ENCODE measurements around the gene PLA2G4E. TPM values are rescaled to one million over a fixed set of nuclear protein-coding genes. Genes with fewer than 3 reads are reported as not detected.
A peak's percentile ranks its signal among the peaks of the same experiment; 100 is the strongest.

The PLA2G4E gene
- total and polyA plus RNA-seq, 2 of the 13 experiments (the other 11 are each of a cell fraction or from before 2014, with no cell fraction given): not detected

DNA sequence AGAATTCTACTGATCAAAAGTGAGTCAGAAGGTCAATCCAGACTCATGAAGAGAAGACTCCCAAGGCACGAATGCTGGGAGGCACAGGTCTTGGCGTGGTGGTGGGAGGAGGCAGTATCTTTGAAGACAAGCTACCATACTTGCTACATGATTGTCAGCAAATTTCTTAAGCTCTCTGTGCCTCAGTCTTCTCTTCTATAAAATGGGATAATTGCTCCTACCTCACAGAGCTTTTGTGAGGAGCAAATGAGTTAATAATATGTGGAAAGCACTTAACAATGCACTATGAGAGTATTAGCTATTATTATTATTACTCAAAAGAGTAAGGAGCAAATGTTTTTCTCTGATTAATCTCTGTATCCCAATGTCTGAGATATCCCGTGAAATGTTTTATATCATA is 84.7 kb downstream of the PLA2G4E start:
- WGBS (ENCODE audit: low lambda C conversion rate): 93% methylated on average over 3 of the region's 3 CpGs
- intact Hi-C loops (cut with micrococcal nuclease; ENCODE audit: unreplicated experiment): no loop called here
- H3K79me2 ChIP-seq (ENCODE audit: insufficient read depth, low read length): no peaks in the 10 kb centered on the region

DNA sequence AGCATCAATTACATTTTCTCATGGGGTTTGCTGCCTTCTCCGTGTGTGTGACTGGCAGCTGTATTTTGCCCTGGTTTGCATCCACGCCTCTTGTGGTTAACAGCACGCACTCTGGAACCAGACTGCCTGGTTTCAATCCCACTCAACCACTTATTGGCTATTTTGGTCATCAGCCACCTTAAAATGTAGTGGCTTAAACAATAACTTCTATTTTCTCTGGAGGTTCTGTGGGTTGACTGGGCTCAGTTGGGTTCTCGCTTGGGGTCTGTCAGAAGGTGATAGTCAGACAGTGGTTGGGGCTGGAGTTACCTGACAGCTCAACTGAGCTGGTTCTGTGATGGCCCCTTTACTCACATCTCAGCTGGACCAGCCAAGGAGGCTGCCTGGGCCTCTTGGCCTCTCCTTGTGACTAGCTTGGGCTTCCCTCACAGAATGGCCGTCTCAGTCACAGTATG is 85.2 kb downstream of the PLA2G4E start:
- no TSS peak for BruUV-seq (replicated peaks)
- intact Hi-C loops (cut with micrococcal nuclease; ENCODE audit: unreplicated experiment) (no loop called here), in situ Hi-C loops (cut with HindIII; ENCODE audit: extremely low pct_ligation_motif_present, low pct_unique_long_range_greater_than_20kb) (no loop called here)
- H3K4me3 ChIP-seq (replicated peaks in 1 of 3; ENCODE audit: insufficient read depth in 1 of 3, low read depth in 2 of 3, low read length in 3 of 3): no peak overlapping the region
- no peak overlapping the region for H3K4me2 ChIP-seq (ENCODE audit: low read depth, low read length)
- no peak for FAIRE-seq
- CTCF ChIA-PET (ENCODE audit: low intra/inter-chr PET ratio, low total read pairs): no interaction called here
- H4K20me1 ChIP-seq (ENCODE audit: insufficient read depth, low read length): no peaks in the 10 kb centered on the region
- no peak for ATAC-seq
- H3K79me2 ChIP-seq (ENCODE audit: insufficient read depth, low read length): no peaks in the 10 kb centered on the region
- TF ChIP-seq ZBTB1 (CRISPR knock-in tag; IDR thresholded peaks at IDR 0.05; ENCODE audit: borderline replicate concordance) (no peak), HES4 (CRISPR knock-in tag; IDR thresholded peaks at IDR 0.05; ENCODE audit: borderline replicate concordance) (no peak), NCOA5 (CRISPR knock-in tag; IDR thresholded peaks at IDR 0.05) (no peak), AKAP8 (CRISPR knock-in tag; IDR thresholded peaks at IDR 0.05) (no peak), NFE2 (CRISPR knock-in tag; IDR thresholded peaks at IDR 0.05) (no peak), PHF21A (CRISPR knock-in tag; IDR thresholded peaks at IDR 0.05) (no peak), ADNP (CRISPR knock-in tag; IDR thresholded peaks at IDR 0.05) (no peak), ZNF251 (CRISPR knock-in tag; IDR thresholded peaks at IDR 0.05) (no peak), NRL (CRISPR knock-in tag; IDR thresholded peaks at IDR 0.05; ENCODE audit: borderline replicate concordance) (no peak), NFE2L1 (CRISPR knock-in tag; IDR thresholded peaks at IDR 0.05; ENCODE audit: borderline replicate concordance) (no peak), CBX1 (IDR thresholded peaks at IDR 0.05; ENCODE audit: low read depth) (no peak)
- H2AFZ ChIP-seq (ENCODE audit: low read length): no peak overlapping the region
- peaks cover 3% of the 10 kb centered on the region for H3K4me1 ChIP-seq (ENCODE audit: insufficient read depth, low read length)
- no peaks in the 10 kb centered on the region for H3K9me3 ChIP-seq (ENCODE audit: low read length)
- H3K27me3 ChIP-seq (ENCODE audit: control insufficient read depth in 1 of 2, insufficient read depth in 2 of 2, low read length in 2 of 2): no peaks in the 10 kb centered on the region
- POLR2A ChIA-PET: no interaction called here
- 82% methylated on average over 4 of the region's 5 CpGs for WGBS (ENCODE audit: low lambda C conversion rate)
- DNase-seq (ENCODE audit: low spot score): no peak
- H3K36me3 ChIP-seq (replicated peaks in 1 of 2; ENCODE audit: control insufficient read depth in 1 of 2, insufficient read depth in 2 of 2, low read length in 2 of 2): peaks cover 2 to 3% of the 10 kb centered on the region in 2 experiments; a peak in 1 of 5 replicates
- H3K27ac ChIP-seq (ENCODE audit: extremely low read length, insufficient read depth, low read length): no peak overlapping the region
- no peak overlapping the region for H3K9ac ChIP-seq (ENCODE audit: insufficient read depth, low read depth, low read length)

More for the DNA sequence above, 84.7 kb downstream of the PLA2G4E start:
- Histone ChIP-seq H3K4me2 (ENCODE audit: low read depth, low read length) (no peak overlapping the region), H3K4me3 (replicated peaks in 1 of 3; ENCODE audit: insufficient read depth in 1 of 3, low read depth in 2 of 3, low read length in 3 of 3) (no peak overlapping the region), H3K27ac (ENCODE audit: extremely low read length, insufficient read depth, low read length) (no peak overlapping the region), H3K9ac (ENCODE audit: insufficient read depth, low read depth, low read length) (no peak overlapping the region), H3K36me3 (replicated peaks in 1 of 2; ENCODE audit: control insufficient read depth in 1 of 2, insufficient read depth in 2 of 2, low read length in 2 of 2) (peaks cover 2 to 3% of the 10 kb centered on the region in 2 experiments; a peak in 1 of 5 replicates), H3K9me3 (ENCODE audit: low read length) (no peaks in the 10 kb centered on the region), H3K4me1 (ENCODE audit: insufficient read depth, low read length) (no peaks in the 10 kb centered on the region), H4K20me1 (ENCODE audit: insufficient read depth, low read length) (no peaks in the 10 kb centered on the region), H2AFZ (ENCODE audit: low read length) (no peak overlapping the region), H3K27me3 (ENCODE audit: control insufficient read depth in 1 of 2, insufficient read depth in 2 of 2, low read length in 2 of 2) (no peaks in the 10 kb centered on the region)
- in situ Hi-C loops (cut with HindIII; ENCODE audit: extremely low pct_ligation_motif_present, low pct_unique_long_range_greater_than_20kb): no loop called here
- ChIA-PET CTCF (ENCODE audit: low intra/inter-chr PET ratio, low total read pairs) (no interaction called here), POLR2A (no interaction called here)
- DNase-seq (ENCODE audit: low spot score) (no peak), FAIRE-seq (no peak), ATAC-seq (no peak)
- BruUV-seq (replicated peaks): no TSS peak
- TF ChIP-seq ZNF629 (CRISPR knock-in tag; conservative IDR thresholded peaks at IDR 0.05): peak; percentile 57
- TF ChIP-seq, protein P1, sequence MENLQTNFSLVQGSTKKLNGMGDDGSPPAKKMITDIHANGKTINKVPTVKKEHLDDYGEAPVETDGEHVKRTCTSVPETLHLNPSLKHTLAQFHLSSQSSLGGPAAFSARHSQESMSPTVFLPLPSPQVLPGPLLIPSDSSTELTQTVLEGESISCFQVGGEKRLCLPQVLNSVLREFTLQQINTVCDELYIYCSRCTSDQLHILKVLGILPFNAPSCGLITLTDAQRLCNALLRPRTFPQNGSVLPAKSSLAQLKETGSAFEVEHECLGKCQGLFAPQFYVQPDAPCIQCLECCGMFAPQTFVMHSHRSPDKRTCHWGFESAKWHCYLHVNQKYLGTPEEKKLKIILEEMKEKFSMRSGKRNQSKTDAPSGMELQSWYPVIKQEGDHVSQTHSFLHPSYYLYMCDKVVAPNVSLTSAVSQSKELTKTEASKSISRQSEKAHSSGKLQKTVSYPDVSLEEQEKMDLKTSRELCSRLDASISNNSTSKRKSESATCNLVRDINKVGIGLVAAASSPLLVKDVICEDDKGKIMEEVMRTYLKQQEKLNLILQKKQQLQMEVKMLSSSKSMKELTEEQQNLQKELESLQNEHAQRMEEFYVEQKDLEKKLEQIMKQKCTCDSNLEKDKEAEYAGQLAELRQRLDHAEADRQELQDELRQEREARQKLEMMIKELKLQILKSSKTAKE (CRISPR knock-in tag; IDR thresholded peaks at IDR 0.05; ENCODE audit: borderline replicate concordance): no peak

All from HepG2 (cell line).